ENCODE results near the gene CENPF.

CENPF gene

GRCh38 chr1:214635506-214635905 lies 32.5 kb downstream of the CENPF start:
- POLR2A ChIA-PET = no interaction called here
- TF ChIP-seq, protein P1, sequence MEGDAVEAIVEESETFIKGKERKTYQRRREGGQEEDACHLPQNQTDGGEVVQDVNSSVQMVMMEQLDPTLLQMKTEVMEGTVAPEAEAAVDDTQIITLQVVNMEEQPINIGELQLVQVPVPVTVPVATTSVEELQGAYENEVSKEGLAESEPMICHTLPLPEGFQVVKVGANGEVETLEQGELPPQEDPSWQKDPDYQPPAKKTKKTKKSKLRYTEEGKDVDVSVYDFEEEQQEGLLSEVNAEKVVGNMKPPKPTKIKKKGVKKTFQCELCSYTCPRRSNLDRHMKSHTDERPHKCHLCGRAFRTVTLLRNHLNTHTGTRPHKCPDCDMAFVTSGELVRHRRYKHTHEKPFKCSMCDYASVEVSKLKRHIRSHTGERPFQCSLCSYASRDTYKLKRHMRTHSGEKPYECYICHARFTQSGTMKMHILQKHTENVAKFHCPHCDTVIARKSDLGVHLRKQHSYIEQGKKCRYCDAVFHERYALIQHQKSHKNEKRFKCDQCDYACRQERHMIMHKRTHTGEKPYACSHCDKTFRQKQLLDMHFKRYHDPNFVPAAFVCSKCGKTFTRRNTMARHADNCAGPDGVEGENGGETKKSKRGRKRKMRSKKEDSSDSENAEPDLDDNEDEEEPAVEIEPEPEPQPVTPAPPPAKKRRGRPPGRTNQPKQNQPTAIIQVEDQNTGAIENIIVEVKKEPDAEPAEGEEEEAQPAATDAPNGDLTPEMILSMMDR (IDR thresholded peaks at IDR 0.05; ENCODE audit: control extremely low read depth, extremely low read depth, low read depth, missing control alignments) = no peak
- CTCF ChIA-PET = interaction anchor here (1.0 to 5.3 kb wide), 6 partner anchors 8 to 375 kb away, joined by 3 to 55 read pairs (median 4); no protein-coding TSS in a partner anchor
- DNase-seq (ENCODE audit: extremely low spot score) = no peak

GRCh38 chr1:214636436-214636835 lies 33.4 kb downstream of the CENPF start:
- POLR2A ChIA-PET = no interaction called here
- CTCF ChIA-PET = interaction anchor here (1.6 to 5.3 kb wide), 5 partner anchors 9 to 306 kb away, joined by 4 to 55 read pairs (median 20); no protein-coding TSS in a partner anchor

DNA sequence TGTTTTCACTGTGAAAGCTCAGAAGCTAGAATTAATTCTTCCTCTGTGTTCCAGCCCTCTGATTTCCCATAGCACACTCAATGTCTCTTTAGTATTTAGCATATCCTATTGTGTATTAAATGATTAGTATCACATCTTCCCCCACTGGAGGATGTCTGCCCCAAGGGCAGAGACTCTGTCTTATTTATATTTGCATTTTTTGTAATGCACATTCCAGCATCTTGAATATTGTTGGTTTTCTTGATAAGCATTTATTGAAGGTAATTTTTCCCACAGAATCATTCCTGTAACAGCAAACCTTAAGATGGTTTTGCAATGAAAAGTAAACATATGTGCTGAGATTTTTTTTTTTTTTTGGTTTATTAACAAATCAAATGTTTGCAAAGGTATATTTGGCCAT lies 34.1 kb downstream of the CENPF start:
- POLR2A ChIA-PET = no interaction called here
- CTCF ChIA-PET = interaction anchor here (1.4 to 5.3 kb wide), 7 partner anchors 9 to 308 kb away, joined by 3 to 55 read pairs (median 11); no protein-coding TSS in a partner anchor
- TF ChIP-seq, protein P1 (IDR thresholded peaks at IDR 0.05; ENCODE audit: control extremely low read depth, extremely low read depth, low read depth, missing control alignments) = no peak
- DNase-seq (ENCODE audit: extremely low spot score) = no peak

More at GRCh38 chr1:214636436-214636835, 33.4 kb downstream of the CENPF start:
- DNase-seq (ENCODE audit: extremely low spot score) = no peak
- TF ChIP-seq, protein P1 (IDR thresholded peaks at IDR 0.05; ENCODE audit: control extremely low read depth, extremely low read depth, low read depth, missing control alignments) = no peak

- TF ChIP-seq, protein P1 (IDR thresholded peaks at IDR 0.05; ENCODE audit: control extremely low read depth, extremely low read depth, low read depth, missing control alignments) = peak; percentile 50
- CTCF ChIA-PET = interaction anchor here (1.1 to 5.3 kb wide), 13 partner anchors 10 to 309 kb away, joined by 3 to 55 read pairs (median 4); no protein-coding TSS in a partner anchor
- DNase-seq (ENCODE audit: extremely low spot score) = peak; percentile 22
- POLR2A ChIA-PET = no interaction called here
Observed at GRCh38 chr1:214637722-214638458, 34.9 kb downstream of the CENPF start.

DNA sequence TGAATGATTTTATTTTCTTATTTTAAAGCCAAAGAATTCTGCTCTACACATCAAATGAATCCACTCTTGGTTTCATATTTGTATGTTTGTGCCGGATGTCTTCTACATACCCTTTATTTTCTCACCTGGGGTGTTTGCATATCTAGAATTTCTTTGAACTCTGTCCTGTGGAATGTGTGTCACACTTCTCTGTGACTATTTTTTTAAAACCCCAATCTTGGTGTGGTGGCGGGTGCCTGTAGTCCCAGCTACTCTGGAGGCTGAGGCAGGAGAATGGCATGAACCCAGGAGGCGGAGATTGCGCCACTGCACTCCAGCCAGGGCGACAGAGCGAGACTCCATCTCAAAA lies 35.4 kb downstream of the CENPF start:
- DNase-seq (ENCODE audit: extremely low spot score) = no peak
- ChIA-PET POLR2A (no interaction called here), CTCF (interaction anchor here (1.1 to 5.3 kb wide), 14 partner anchors 9 to 310 kb away, joined by 3 to 55 read pairs (median 4); no protein-coding TSS in a partner anchor)
- TF ChIP-seq, protein P1 (IDR thresholded peaks at IDR 0.05; ENCODE audit: control extremely low read depth, extremely low read depth, low read depth, missing control alignments) = no peak

DNA sequence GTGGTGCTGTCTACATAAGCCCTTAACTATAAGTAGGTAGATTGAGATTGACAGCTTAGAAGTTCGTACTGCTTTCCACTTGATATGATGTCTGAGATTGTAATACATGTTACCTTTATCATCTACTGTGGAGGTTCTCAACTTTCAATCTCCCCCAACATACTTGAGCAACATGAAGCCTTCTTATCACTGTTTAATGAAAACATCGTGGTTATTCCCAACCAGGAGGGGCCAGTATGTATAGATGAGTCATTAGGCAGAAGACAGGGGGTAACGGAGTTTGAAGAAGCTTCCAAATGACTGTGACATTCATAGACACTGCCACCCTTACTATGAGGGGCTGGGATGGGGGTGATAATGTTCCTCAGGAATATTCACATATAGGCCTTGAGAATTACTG lies 36.0 kb downstream of the CENPF start:
- CTCF ChIA-PET = interaction anchor here (1.3 to 5.3 kb wide), 8 partner anchors 9 to 311 kb away, joined by 3 to 55 read pairs (median 8); no protein-coding TSS in a partner anchor
- POLR2A ChIA-PET = no interaction called here
- TF ChIP-seq, protein P1 (IDR thresholded peaks at IDR 0.05; ENCODE audit: control extremely low read depth, extremely low read depth, low read depth, missing control alignments) = no peak
- DNase-seq (ENCODE audit: extremely low spot score) = no peak

Data from GM10248 (cell line).